ENCODE data around the gene NSUN4. TPM values are rescaled to one million over a fixed set of nuclear protein-coding genes. Genes with fewer than 3 reads are reported as not detected.
A peak's percentile ranks its signal among the peaks of the same experiment; 100 is the strongest.

The NSUN4 gene
- total and polyA plus RNA-seq, 2 of the 13 experiments (the other 11 are each of a cell fraction or from before 2014, with no cell fraction given): 21.5 to 23.5 TPM

- TF ChIP-seq ZNF687 (CRISPR knock-in tag; IDR thresholded peaks at IDR 0.05): peak; percentile 94
- TF ChIP-seq ZNF619 (CRISPR knock-in tag; IDR thresholded peaks at IDR 0.05): no peak
- no peak for TF ChIP-seq ZNF770 (CRISPR knock-in tag; IDR thresholded peaks at IDR 0.05)
- TF ChIP-seq ERF (CRISPR knock-in tag; IDR thresholded peaks at IDR 0.05): peak; percentile 92
- peak; percentile 59 for TF ChIP-seq ONECUT2 (CRISPR knock-in tag; IDR thresholded peaks at IDR 0.05)
- no peak for TF ChIP-seq AHDC1 (CRISPR knock-in tag; IDR thresholded peaks at IDR 0.05; ENCODE audit: borderline replicate concordance)
- TF ChIP-seq HOXA9 (CRISPR knock-in tag; IDR thresholded peaks at IDR 0.05; ENCODE audit: borderline replicate concordance): peak; percentile 79; the same call in 1 of the 2 replicates
- TF ChIP-seq YY1 (IDR thresholded peaks at IDR 0.05; ENCODE audit: insufficient read depth, insufficient replicate concordance, low read depth, low read length): peak; percentile 82
- no peak for TF ChIP-seq ZSCAN30 (CRISPR knock-in tag; IDR thresholded peaks at IDR 0.05)
- no peak for TF ChIP-seq PAF1 (CRISPR knock-in tag; IDR thresholded peaks at IDR 0.05)
- peak; percentile 44 for TF ChIP-seq HDAC2 (CRISPR knock-in tag; IDR thresholded peaks at IDR 0.05)
- peak; percentile 81 for TF ChIP-seq ZBTB39 (CRISPR knock-in tag; IDR thresholded peaks at IDR 0.05)
- TF ChIP-seq ZNF615 (CRISPR knock-in tag; IDR thresholded peaks at IDR 0.05; ENCODE audit: borderline replicate concordance): no peak
- TF ChIP-seq SOX5 (CRISPR knock-in tag; IDR thresholded peaks at IDR 0.05; ENCODE audit: borderline replicate concordance): peak; percentile 29; the same call in 1 of the 2 replicates
These were observed 53.7 kb downstream of the NSUN4 start, which contains the start of gene FAAH (continued) for GRCh38 chr1:46394108-46394871.

Measured in HepG2 (cell line).